NCI-H1417 (cell line): ENCODE data around the gene TAS2R30.
"Not testable (repeated sequence)": the region's sequence is repeated elsewhere in the genome, so short reads cannot be mapped to it uniquely, and the experiment has no call there.

Experiments
- DNase-seq, 3 experiments: peaks; one replicate each; lab custom pipeline; 2025; lab: John Stamatoyannopoulos, UW

Gene TAS2R30

GRCh38 chr12:11130382-11130781 is 4.1 kb downstream of the TAS2R30 start:
- DNase-seq: no peak

DNA sequence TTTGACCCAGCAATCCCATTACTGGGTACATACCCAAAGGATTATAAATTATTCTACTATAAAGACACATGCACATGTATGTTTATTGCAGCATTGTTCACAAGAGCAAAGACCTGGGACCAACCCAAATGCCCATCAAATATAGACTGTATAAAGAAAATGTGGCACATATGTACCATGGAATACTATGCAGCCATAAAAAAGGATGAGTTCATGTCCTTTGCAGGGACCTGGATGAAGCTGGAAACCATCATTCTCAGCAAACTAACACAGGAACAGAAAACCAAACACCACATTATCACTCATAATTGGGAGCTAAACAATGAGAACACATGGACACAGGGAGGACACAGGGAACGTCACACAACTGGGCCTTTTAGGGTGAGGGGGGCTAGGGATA is 20.3 kb downstream of the TAS2R30 start:
- not testable (repeated sequence) for DNase-seq

DNA sequence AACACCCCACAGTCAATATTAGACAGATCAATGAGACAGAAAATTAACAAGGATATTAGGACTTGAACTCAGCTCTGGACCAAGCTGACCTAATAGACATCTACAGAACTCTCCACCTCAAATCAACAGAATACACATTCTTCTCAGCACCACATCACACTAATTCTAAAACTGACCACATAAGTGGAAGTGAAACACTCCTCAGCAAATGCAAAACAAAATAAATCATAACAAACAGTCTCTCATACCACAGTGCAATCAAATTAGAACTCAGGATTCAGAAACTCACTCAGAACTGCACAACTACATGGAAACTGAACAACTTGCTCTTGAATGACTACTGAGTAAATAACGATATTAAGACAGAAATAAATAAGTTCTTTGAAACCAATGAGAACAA is 23.2 kb downstream of the TAS2R30 start:
- DNase-seq: not testable (repeated sequence)

DNA sequence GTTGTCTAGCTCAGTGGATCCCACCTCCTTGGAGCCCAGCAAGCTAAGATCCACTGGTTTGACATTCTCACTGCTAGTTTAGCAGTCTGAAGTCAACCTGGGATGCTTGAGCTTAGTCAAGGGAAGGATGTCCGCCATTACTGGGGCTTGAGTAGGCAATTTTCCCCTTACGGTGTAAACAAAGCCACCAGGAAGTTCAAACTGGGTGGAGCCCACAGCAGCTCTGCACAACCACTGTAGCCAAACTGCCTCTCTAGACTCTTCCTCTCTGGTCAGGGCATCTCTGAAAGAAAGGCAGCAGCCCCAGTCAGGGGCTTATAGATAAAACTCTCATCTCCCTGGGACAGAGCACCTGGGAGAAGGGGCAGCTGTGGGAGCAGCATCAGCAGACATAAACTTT is 25.6 kb downstream of the TAS2R30 start:
- DNase-seq: no peak

GRCh38 chr12:11107719-11108118 is 26.7 kb downstream of the TAS2R30 start:
- DNase-seq: no peak

GRCh38 chr12:11106288-11106687 is 28.2 kb downstream of the TAS2R30 start:
- DNase-seq: no peak

DNA sequence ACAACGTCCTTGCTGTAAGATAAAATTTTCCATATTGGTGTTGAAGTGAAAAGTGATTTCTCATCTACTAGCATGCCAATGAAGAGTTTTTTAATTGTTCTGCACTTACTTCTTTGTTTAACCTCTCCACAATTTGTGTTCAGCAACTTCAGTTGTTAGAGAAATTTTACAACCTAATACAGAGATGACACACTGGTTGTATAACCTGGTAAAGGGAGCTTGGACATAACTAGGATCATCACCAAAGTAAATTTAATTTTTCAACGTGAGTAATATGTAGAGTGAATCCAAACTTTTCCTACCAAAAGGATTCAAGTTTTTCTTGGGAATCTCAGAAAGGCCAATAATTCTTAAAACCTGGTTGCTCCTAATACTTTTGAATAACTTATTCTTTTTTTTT is 28.9 kb downstream of the TAS2R30 start:
- no peak for DNase-seq

DNA sequence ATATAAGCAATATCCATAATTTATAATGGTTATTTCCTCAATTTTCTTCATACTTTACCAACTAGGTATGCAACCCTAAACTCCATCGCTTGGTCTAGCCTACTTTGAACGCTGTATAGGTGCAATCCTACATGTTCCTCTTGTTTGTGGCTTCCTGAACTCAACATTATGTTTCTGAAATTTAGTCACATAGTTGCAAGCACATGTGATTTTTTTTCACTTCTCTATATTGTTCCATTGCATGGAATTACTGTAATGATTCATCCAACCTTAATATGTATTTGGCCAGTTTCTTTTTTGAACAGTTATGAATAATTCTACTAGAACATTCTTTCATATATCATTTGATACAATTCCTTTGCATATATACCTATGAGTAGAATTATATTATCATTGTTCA is 39.5 kb downstream of the TAS2R30 start:
- DNase-seq: not testable (repeated sequence)

DNA sequence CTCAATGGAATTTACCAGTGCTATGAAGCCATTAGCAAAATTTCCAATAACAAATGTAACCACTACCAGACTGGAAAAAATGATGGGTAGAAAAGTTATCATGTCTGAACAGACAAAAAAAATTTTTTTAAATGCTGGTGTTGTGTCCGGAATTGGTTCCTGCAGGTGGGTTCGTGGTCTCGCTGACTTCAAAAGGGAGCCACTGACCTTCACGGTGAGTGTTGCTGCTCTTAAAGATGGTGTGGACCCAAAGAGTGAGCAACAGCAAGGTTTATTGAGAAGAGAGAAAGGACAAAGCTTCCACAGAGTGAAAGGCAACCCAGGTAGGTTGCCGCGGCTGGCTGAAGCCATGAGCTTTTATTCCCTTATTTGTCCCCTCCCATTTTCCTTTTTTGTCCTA is 42.3 kb downstream of the TAS2R30 start, which contains the start of gene TAS2R43:
TSS of gene TAS2R43 (minus strand) at position 186 of the 400 bp plus-strand sequence. CDS start at position 102, 84 bp downstream.
- no peak for DNase-seq

DNA sequence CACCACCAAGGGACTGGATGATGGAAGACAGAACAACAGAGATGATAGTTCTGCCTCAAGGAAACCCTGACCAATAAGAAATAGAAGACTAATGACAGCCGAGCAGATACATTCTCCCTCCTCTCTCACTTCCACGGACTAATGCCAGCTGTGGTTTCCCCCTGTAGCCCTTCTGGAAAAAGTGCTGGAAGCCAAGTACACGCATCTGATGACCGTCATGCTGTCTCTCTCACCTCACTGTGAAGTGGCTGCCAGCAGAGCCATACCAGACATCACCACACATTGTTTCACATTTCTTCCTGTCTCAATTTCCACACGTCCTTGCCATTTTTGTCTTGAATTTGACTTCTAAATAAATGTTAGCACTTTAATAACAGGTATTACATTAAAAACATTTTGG is 45.2 kb downstream of the TAS2R30 start:
- DNase-seq: no peak

- DNase-seq: no peak
Observed at GRCh38 chr12:11085419-11085818, 49.0 kb downstream of the TAS2R30 start.
